ENCODE data around the gene TNFRSF9.
A peak's percentile ranks its signal among the peaks of the same experiment; 100 is the strongest.
"Not testable (repeated sequence)": the region's sequence is repeated elsewhere in the genome, so short reads cannot be mapped to it uniquely, and the experiment has no call there.

TNFRSF9 gene

GRCh38 chr1:7940745-7941436 is at the start of gene TNFRSF9:
TSS of gene TNFRSF9 (minus strand) at chr1:7940839. CDS start at chr1:7939994, 845 bp downstream.
- no peak for DNase-seq

DNA sequence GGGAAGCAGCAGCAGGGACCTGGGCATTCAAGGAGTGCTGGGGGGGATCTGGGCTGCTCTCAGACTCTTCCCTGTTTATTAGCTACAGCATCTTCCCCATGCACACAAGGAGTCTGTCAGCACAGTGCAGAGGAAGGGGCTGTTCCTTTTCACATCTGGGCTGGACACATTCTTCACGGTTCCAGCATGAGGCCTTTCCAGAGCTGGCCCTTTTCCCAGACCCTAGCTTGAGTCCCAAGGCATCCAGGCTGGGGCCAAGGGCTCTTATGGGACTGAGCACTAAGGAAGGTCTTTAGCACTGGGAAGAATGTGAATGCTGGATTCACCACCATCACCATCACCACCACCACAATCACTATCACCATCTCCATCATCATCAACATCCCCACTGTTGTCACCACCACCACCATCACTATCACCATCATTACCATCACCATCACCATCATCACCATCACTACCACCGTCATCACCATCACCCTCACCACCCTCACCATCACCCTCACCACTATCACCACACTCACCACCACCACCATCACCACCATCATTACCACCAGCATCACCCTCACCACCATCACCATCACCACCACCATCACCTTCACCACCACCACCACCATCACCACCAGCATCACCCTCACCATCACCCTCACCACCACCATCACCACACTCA is 49.3 kb upstream of the TNFRSF9 start:
- no peak for DNase-seq

DNA sequence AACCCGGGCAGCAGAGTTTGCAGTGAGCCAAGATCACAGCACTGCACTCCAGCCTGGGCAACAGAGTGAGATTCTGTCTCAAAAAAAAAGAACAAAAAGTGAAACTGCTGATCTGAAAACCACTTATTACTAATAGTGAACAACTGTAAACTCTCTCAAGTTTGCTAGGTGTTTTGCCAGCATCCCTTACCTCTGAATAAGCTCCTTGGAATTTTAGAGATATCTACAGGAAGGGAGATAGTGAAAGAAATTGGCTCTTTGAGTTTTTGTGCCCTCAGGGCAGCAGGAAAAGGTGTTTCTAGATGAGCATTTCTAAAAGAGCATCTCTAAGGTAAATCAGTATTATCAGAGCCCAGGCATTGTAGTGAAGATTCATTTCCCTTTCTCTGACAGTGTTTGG is 47.9 kb upstream of the TNFRSF9 start:
- no peak for DNase-seq

DNA sequence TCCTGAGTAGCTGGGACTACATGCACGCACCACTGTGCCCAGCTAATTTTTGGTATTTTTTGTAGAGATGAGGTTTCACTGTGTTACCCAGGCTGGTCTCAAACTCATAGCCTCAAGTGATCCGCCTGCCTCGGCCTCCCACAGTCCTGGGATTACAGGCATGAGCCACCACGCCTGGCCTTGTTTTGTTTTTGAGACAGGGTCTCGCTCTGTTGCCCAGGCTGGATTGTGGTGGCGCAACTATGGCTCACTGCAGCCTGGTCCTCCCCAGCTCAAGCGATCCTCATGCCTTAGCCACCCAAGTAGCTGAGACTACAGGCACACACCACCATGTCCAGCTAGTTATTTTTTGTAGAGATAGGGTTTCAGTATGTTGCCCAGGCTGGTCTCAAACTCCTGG is 46.9 kb upstream of the TNFRSF9 start:
- DNase-seq, result no peak

GRCh38 chr1:7985851-7986612 is 45.4 kb upstream of the TNFRSF9 start:
- DNase-seq, result no peak

DNA sequence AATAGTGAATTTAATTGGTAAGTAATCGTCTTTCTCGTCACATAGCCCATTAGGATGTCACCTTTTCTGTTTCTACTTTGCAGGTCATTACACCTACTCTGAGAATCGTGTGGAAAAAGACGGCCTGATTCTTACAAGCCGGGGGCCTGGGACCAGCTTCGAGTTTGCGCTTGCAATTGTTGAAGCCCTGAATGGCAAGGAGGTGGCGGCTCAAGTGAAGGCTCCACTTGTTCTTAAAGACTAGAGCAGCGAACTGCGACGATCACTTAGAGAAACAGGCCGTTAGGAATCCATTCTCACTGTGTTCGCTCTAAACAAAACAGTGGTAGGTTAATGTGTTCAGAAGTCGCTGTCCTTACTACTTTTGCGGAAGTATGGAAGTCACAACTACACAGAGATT is 44.2 kb upstream of the TNFRSF9 start:
- DNase-seq, result no peak

GRCh38 chr1:7983086-7983778 is 42.6 kb upstream of the TNFRSF9 start:
- DNase-seq, result no peak

- no peak for DNase-seq
Observed at GRCh38 chr1:7980984-7981383, 40.3 kb upstream of the TNFRSF9 start.

DNA sequence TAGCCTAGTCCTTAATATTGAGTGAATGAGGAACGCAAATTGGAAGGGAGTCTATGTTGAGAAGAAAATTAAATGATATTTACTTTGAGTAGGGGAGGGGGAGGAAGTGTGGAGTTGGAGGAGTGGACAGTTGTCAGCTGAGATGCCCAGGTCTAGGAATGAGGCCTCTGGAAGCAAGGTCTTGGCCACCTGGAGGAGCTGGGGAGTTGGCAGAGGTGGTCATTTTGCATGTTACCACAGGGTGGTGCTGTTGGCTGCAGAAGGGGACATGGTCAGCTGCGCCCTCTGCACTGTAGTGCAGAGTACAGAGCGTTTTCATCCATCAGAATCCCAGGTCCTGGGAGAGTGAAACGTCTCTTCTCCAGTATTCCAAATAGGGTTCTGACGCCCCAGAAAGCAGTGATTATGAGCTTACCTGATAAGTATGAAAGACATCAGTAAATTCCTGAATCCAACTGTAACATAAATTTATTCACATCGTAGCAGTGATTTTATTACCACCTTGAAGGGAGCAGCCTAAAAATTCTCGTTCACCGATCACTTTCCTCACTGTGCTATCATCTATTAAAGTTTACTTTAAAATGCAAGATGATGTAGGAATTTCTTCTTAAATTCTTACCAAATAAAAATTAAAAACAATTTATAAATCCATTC is 34.7 kb upstream of the TNFRSF9 start:
- DNase-seq, result peak in 39 of 56 donors; percentile 1 to 66 (median 29)

DNA sequence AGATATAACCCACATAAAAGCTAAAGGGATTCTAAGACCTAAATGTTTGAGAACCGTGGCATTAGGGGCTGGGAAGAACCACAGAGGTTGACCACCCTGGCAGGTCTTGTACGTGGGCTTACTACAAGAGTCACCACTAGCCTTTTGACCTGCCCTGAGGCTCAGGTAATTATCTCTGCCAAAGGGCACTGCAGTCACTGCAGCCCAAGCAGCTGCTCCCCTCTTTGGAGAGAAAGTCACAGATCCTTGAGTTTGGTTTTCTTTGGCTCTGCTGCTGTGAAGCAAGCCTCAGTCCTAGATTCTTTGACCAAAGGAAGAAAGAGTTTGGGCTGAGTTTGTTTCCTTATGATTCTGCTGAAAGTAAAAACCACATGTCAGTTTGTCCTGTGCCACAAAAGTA is 32.4 kb upstream of the TNFRSF9 start:
- DNase-seq, result no peak

DNA sequence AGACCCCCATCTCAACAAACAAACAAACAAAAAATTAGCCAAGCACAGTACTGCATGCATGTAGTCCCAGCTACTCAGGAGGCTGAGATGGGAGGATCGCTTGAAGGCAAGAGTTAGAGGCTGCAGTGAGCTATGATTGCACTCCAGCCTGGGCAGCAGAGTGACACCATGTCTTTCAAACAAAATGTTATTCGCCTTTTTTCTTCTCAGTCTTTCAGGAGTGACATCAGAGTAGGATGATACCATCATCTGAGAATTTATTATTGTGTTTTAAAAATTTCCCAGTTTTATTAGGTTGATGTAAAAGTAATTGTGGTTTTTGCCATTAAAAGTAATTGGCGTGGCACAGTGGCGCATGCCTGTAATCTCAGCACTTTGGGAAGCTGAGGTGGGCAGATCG is 31.6 kb upstream of the TNFRSF9 start:
- DNase-seq, result no peak

GRCh38 chr1:7971024-7971423 is 30.4 kb upstream of the TNFRSF9 start:
- DNase-seq, result no peak

DNA sequence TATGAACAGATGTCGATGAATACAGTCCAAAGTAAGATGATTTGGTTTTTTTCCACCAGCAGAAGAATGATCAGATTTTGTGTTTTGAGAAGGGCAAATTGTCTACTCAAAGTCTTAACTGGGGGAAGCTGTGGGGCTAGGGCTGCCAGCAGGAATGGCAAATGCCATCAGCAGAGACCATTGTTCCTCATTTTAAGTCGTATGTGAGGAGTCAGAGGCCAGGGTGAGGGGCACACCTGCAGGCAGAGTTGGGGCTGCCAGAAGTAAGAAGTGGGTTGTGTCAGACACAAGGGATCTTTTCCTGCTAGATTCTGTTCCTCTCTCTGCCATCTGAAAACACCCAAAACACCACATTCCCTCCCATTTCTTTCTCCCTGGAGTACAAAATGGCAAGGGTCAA is 29.6 kb upstream of the TNFRSF9 start:
- no peak for DNase-seq

DNA sequence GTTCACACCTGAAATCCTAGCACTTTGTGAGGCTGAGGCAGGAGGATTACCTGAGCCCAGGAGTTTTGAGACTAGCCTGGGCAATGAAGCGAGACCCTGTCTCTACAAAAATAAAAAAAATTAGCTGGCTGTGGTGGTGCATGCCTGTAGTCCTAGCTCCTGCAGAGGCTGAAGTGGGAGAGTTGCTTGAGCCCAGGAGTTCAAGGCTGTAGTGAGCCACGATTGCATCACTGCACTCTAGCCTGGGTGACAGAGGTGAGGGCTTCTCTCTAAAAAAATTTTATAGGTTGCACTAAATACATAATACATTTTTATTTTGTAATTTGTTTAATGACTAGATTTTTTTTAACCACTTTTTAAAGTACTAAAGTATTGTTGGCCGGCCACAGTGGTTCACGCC is 27.0 kb upstream of the TNFRSF9 start:
- no peak for DNase-seq

DNA sequence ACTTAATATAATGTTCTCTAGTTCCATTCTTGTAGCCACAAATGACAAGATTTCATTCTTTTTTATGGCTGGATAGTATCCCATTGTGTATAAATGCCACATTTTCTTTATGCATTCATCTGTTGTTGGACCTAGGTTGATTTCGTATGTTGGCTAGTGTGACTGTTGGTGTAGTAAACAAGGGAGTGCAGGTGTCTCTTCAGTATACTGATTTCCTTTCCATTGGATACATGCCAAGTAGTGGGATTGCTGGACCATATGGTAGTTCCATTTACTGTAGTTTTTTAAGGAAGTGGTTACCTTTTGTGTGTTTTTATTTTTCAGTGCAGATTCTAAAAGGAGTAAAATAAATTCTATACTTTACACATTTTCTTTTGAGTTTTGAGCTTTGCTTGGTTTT is 26.6 kb upstream of the TNFRSF9 start:
- DNase-seq, result no peak

DNA sequence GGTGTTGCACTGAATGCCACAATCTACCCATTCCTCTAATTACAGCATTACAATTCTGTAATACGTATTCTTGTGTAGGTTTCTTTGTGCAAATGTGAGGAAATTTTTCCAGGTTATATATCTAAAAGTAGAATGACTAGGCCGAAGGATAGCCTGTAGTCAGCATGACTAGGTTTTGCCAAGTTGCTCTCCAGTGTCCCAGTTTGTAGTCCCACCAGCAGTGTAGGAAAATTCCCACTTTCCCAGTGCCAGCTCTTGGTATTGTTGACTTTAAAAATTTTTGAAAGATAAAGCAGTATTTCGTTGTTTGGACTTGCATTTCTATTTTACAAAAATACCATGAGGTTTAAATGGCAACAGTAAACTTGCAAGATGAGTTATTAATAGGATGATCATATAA is 23.8 kb upstream of the TNFRSF9 start:
- no peak for DNase-seq

- DNase-seq, result not testable (repeated sequence)
Observed at GRCh38 chr1:7963841-7964240, 23.2 kb upstream of the TNFRSF9 start.

DNA sequence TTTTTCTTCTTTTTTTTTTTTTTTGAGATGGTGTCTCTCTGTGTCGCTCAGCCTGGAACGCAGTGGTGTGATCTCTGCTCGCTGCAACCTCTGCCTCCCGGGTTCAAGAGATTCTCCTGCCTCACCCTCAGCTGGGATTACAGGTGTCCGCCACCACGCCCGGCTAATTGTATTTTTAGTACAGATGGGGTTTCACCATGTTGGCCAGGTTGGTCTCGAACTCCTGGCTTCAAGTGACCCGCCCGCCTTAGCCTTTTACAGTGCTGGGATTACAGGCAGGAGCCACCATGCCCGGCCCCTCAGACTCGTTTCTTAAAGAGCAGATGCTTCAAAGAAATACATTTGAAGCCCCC is 22.7 kb upstream of the TNFRSF9 start:
- DNase-seq, result not testable (repeated sequence)

GRCh38 chr1:7962636-7963377 is 22.2 kb upstream of the TNFRSF9 start:
- DNase-seq, result no peak

- DNase-seq, result no peak
Observed at GRCh38 chr1:7962014-7962335, 21.3 kb upstream of the TNFRSF9 start.
